Renal cortex interstitium (tissue), 11 donors: Measurements from ENCODE around the gene RTKN. TPM values are rescaled to one million over a fixed set of nuclear protein-coding genes. Genes with fewer than 3 reads are reported as not detected.

Experiments
- DNase-seq, 11 donors: peaks; one replicate each; pipeline ENCODE4 v3.0.0-alpha.2; 2013; ENCODE audit warnings: low read depth in 9 of 11, low spot score in 4 of 11; ENCODE audit errors: extremely low read depth in 1 of 11
- polyA plus RNA-seq, 3 donors: library from polyadenylated mRNA; unstranded; fragments of 120-200 nt; gene quantifications; one replicate each; pipeline ENCODE4 v1.2.1, GENCODE V29; 2013; ENCODE audit not compliant: insufficient read length in 3 of 3

The RTKN gene
- polyA plus RNA-seq, 3 donors: 58.0 to 89.3 (median 73.4) TPM

DNA sequence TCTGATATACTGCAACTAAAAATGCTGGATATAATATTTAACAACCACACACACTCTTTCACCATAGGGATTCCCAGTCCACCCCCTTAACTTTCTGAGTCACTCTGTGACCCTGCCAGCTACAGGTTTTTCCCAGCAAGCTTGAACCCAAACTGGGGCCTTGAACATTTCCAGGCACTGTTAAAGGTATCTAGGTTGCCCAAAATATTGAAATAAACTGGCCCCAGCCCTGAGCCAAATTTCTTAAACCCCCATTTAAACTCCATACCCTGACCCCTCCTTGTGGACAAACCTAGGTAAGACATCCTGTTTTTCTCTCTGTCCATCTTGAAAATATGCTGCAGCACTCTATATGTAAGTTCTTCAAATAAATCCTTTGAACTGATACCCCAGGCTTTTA, 42.0 kb downstream of the RTKN start:
- DNase-seq: no peak

DNA sequence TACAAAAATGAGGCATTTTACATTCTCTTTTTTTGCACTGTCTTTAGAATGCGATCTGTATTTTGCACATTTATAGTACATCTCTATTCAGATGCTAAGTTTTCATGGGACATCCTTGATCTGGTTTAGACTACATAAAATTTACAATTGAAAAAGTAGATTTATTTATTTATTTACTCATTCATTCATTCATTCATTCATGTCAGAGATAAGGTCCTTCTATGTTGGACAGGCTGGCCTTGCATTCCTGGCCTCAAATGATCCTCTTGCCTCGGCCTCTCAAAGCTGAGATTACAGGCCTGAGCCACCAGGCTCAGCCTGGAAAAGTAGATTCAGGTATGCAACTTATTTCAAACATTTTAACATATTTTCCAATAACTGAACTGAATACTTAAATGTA, 45.6 kb downstream of the RTKN start:
- no peak for DNase-seq

- DNase-seq: no peak
These were observed 48.2 kb downstream of the RTKN start for GRCh38 chr2:74393525-74393924.

- DNase-seq: no peak
These were observed 49.3 kb downstream of the RTKN start for GRCh38 chr2:74392449-74392743.

- DNase-seq: peak; percentile 79 to 96 (median 89)
These were observed 49.9 kb downstream of the RTKN start for GRCh38 chr2:74391580-74392448.

GRCh38 chr2:74391209-74391579, 50.5 kb downstream of the RTKN start:
- DNase-seq: peak in 1 of 11 donors; percentile 37

GRCh38 chr2:74390606-74391005, 51.1 kb downstream of the RTKN start:
- no peak for DNase-seq

DNA sequence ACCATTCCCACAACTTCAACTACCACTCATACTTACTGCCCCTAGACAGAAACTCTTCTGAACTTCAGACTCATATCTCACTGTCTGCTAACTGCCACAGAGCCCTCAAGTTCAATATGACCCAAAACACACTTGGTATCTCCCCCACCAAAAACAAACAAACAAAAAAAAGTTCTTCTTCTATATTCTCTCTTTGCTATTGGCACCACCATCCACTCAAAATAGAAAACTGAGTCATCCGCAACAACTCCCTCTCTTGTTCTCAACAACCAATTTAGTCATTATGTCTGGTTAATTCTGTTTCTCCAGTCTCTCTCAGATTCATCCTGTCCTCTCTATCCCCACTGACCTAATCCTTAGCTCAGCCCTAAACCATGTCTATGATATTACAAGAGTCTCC, 54.4 kb downstream of the RTKN start:
- DNase-seq: no peak

- no peak for DNase-seq
These were observed 56.3 kb downstream of the RTKN start for GRCh38 chr2:74385396-74385795.

DNA sequence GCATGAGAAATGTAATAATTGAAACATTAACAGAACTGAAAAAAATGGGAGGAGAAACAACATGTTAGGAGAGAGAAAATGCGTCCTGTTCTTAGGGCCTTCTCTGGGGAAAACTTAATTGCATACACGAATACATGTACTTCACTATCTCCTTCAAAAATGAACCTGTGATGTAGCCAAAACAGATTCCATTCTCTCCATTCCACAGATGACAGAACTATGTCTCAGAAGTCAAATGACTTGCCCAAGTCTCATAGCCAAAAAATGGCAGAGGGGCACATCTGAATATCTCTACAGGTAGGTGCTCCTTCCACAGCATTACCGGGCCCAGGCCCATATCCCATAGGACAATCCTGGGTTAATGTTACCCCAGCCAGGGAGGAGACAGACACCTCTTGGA, 57.7 kb downstream of the RTKN start:
- DNase-seq: no peak

DNA sequence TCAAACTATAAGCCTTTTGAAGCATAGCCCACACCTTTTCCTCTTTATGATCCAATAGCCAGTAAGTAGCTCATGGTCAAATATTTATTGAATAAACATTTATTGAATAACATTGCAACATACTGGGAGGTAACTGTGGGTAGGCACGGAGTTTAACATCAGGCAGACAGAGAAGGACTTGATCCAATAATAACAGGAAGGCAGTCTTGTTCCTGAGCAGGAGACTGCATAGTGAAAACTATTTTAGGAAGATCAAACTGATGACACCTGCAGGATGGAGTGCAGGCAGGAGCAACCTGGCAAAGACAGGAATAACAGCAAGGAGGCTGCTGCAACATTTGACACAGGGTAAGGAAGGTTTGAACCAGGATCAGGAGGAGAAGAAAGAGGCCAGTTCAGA, 58.5 kb downstream of the RTKN start:
- no peak for DNase-seq

GRCh38 chr2:74381751-74382150, 60.0 kb downstream of the RTKN start:
- no peak for DNase-seq

GRCh38 chr2:74379851-74380789, 61.6 kb downstream of the RTKN start, which contains the start of gene DCTN1:
DCTN1 (minus strand) TSS chr2:74380311; CDS start chr2:74380037, 274 bp downstream.
- peak in 8 of 11 donors; percentile 39 to 70 (median 54) for DNase-seq

- no peak for DNase-seq
These were observed 63.7 kb downstream of the RTKN start for GRCh38 chr2:74378007-74378406.

DNA sequence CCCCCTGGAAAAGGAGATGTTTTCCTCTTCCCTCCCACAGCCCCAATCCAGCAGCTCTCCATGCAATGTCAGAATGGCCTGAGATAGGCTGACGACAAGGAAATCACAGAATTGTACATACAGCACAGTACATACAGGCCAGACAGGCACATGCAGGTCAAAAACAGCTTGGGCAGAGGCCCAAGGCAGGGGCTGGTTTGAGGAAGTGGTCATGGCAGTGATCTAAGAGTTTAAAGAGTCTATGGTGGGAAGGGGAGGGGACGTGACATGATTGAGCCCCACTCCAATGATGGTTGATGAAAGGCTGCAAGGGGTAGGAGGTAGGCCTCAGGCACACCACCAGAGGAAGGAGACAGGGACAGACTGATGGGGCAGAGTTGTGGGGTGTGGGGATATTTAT, 65.9 kb downstream of the RTKN start:
- no peak for DNase-seq

Other genes with a start within 250 kb of the RTKN start
- 10 to 100 TPM; 23.2 to 34.9 (median 30.4) TPM for gene MTHFD2, start 243.3 kb downstream of the RTKN start, polyA plus RNA-seq
- 1 to 10 TPM; 1.7 to 4.8 (median 3.2) TPM for gene SLC4A5, start 98.5 kb downstream of the RTKN start, polyA plus RNA-seq
- gene DCTN1, start 61.6 kb downstream of the RTKN start, polyA plus RNA-seq: 100 to 1,000 TPM; 135 to 169 (median 151) TPM
- 1 to 10 TPM; 4.6 to 9.6 (median 8.0) TPM for gene C2orf81, start 20.3 kb downstream of the RTKN start, polyA plus RNA-seq
- gene WDR54, start 20.2 kb downstream of the RTKN start, polyA plus RNA-seq: 10 to 100 TPM; 36.6 to 44.8 (median 43.2) TPM
- 10 to 100 TPM; 27.8 to 33.3 (median 31.7) TPM for gene INO80B, start 13.2 kb upstream of the RTKN start, polyA plus RNA-seq
- gene WBP1, start 16.5 kb upstream of the RTKN start, polyA plus RNA-seq: 100 to 1,000 TPM in 2 of 3 donors, 10 to 100 TPM in 1; 93.7 to 122 (median 117) TPM
- gene MOGS, start 23.4 kb upstream of the RTKN start, polyA plus RNA-seq: 10 to 100 TPM; 48.6 to 51.1 (median 49.0) TPM
- gene MRPL53, start 30.7 kb upstream of the RTKN start, polyA plus RNA-seq: 10 to 100 TPM; 34.3 to 70.2 (median 65.9) TPM
- gene CCDC142, start 41.1 kb upstream of the RTKN start, polyA plus RNA-seq: 10 to 100 TPM in 2 of 3 donors, 1 to 10 TPM in 1; 9.5 to 16.1 (median 11.5) TPM
- gene TTC31, start 41.1 kb upstream of the RTKN start, polyA plus RNA-seq: 10 to 100 TPM; 26.5 to 35.3 (median 30.2) TPM
- gene LBX2, start 57.7 kb upstream of the RTKN start, polyA plus RNA-seq: 1 to 10 TPM; 3.4 to 5.3 (median 4.7) TPM
- 10 to 100 TPM; 23.8 to 26.5 (median 24.8) TPM for gene PCGF1, start 65.8 kb upstream of the RTKN start, polyA plus RNA-seq
- under 1 TPM in 2 of 3 donors, not detected in 1; 0.10 to 0.23 TPM for gene TLX2, start 72.5 kb upstream of the RTKN start, polyA plus RNA-seq
- gene DQX1, start 84.3 kb upstream of the RTKN start, polyA plus RNA-seq: under 1 TPM; 0.14 to 0.82 (median 0.19) TPM
- gene AUP1, start 87.8 kb upstream of the RTKN start, polyA plus RNA-seq: 100 to 1,000 TPM in 2 of 3 donors, 10 to 100 TPM in 1; 93.2 to 113 (median 107) TPM
- 10 to 100 TPM; 31.2 to 34.5 (median 31.4) TPM for gene HTRA2, start 88.0 kb upstream of the RTKN start, polyA plus RNA-seq
- gene LOXL3, start 112.0 kb upstream of the RTKN start, polyA plus RNA-seq: 10 to 100 TPM in 2 of 3 donors, 1 to 10 TPM in 1; 9.6 to 11.0 (median 10.8) TPM
- 1 to 10 TPM; 7.5 to 9.4 (median 9.3) TPM for gene DOK1, start 112.8 kb upstream of the RTKN start, polyA plus RNA-seq
- gene M1AP, start 206.4 kb upstream of the RTKN start, polyA plus RNA-seq: 1 to 10 TPM in 1 of 3 donors, under 1 TPM in 2; 0.67 to 1.2 (median 0.84) TPM
- 1 to 10 TPM; 6.8 to 8.1 (median 7.3) TPM for gene SEMA4F, start 212.3 kb upstream of the RTKN start, polyA plus RNA-seq